B cell (primary cell): ENCODE measurements around the gene PIWIL4. TPM values are rescaled to one million over a fixed set of nuclear protein-coding genes. Genes with fewer than 3 reads are reported as not detected.

Experiments used
- ATAC-seq: fragments of 200-7000 bp; cut with Tn5 transposase; one replicate; pipeline ENCODE4 v1.10.0; 2021; ENCODE audit warnings: low read depth, mild to moderate bottlenecking, moderate number of reproducible peaks, moderate library complexity
- CTCF ChIA-PET: fragments of 350-600 bp; sonication (Branson Sonifier 250); formaldehyde crosslinking; loops from one replicate; lab custom pipeline; 2021; ENCODE audit warnings: antibody characterized with exemption, inconsistent platforms; lab: Charles Lee
- POLR2A ChIA-PET: fragments of 350-600 bp; sonication (Branson Sonifier 250); formaldehyde crosslinking; loops from one replicate; lab custom pipeline; 2021; ENCODE audit warnings: antibody characterized with exemption; lab: Charles Lee
- DNase-seq: peaks from one replicate; pipeline ENCODE4 v3.0.0; 2013
- H2AFZ ChIP-seq: 2 replicates; pipeline ENCODE4 v1.6.1; 2012; ENCODE audit warnings: mild to moderate bottlenecking, low read depth, low read length; ENCODE audit not compliant: insufficient read depth, poor library complexity, severe bottlenecking
- H3K27ac ChIP-seq, 2 donors: 1 replicate in 1 of 2; 2 replicates in 1 of 2; pipeline ENCODE4 v1.5.1; 2012 to 2013; ENCODE audit warnings: low read length in 2 of 2, mild to moderate bottlenecking in 2 of 2, moderate library complexity in 1 of 2
- H3K27me3 ChIP-seq, 4 experiments: fragments of 200-600 bp in 1 of 4; sonication (generic) in 1 of 4; replicated peaks in 1 of 4; 1 replicate in 2 of 4; 2 replicates in 2 of 4; pipeline versions ENCODE4 v1.6.1 to v1.7.0; 2013 to 2016; ENCODE audit warnings: low read length in 3 of 4, mild to moderate bottlenecking in 2 of 4, mixed read lengths in 1 of 4, moderate library complexity in 1 of 4; ENCODE audit not compliant: insufficient read depth in 4 of 4, control insufficient read depth in 3 of 4; ENCODE audit errors: control extremely low read depth in 1 of 4
- H3K36me3 ChIP-seq, 2 experiments: replicated peaks in 1 of 2; 1 replicate in 1 of 2; 2 replicates in 1 of 2; pipeline versions ENCODE4 v1.6.1 to v1.7.1; 2013; ENCODE audit warnings: low read length in 1 of 2; ENCODE audit not compliant: insufficient read depth in 2 of 2, control insufficient read depth in 1 of 2; ENCODE audit errors: control extremely low read depth in 1 of 2, extremely low read depth in 1 of 2
- H3K4me1 ChIP-seq, 2 donors: fragments of 200-600 bp in 1 of 2; sonication (generic) in 1 of 2; 1 replicate in 1 of 2; 2 replicates in 1 of 2; pipeline versions ENCODE4 v1.5.1 to v1.6.1; 2013 to 2017; ENCODE audit warnings: low read length in 2 of 2; ENCODE audit not compliant: control insufficient read depth in 2 of 2, insufficient read depth in 2 of 2
- H3K4me2 ChIP-seq: replicated peaks from 2 replicates; pipeline ENCODE3; 2012; ENCODE audit warnings: mild to moderate bottlenecking, low read depth, low read length; ENCODE audit not compliant: poor library complexity, severe bottlenecking
- H3K4me3 ChIP-seq, 5 experiments: fragments of 200-600 bp in 1 of 5; sonication (generic) in 1 of 5; 1 replicate in 3 of 5; 2 replicates in 2 of 5; pipeline versions ENCODE4 v1.5.1 to v1.7.0; 2011 to 2016; ENCODE audit warnings: low read length in 4 of 5, mild to moderate bottlenecking in 4 of 5, low read depth in 2 of 5, control low read depth in 1 of 5, moderate library complexity in 1 of 5; ENCODE audit not compliant: insufficient read depth in 1 of 5; ENCODE audit errors: control extremely low read depth in 1 of 5, extremely low read depth in 1 of 5
- H3K79me2 ChIP-seq: fragments of 200-600 bp; sonication (generic); one replicate; pipeline ENCODE4 v1.6.0; 2016; ENCODE audit warnings: low read length; ENCODE audit not compliant: control insufficient read depth, insufficient read depth
- H3K9ac ChIP-seq: fragments of 200-600 bp; sonication (generic); 2 replicates; pipeline ENCODE4 v1.6.1; 2017; ENCODE audit warnings: mild to moderate bottlenecking, low read length, moderate library complexity
- H3K9me3 ChIP-seq, 3 donors: one replicate each; pipeline versions ENCODE4 v1.6.1 to v1.7.1; 2013; ENCODE audit warnings: low read length in 2 of 3; ENCODE audit not compliant: control insufficient read depth in 2 of 3, insufficient read depth in 1 of 3; ENCODE audit errors: control extremely low read depth in 1 of 3
- H4K20me1 ChIP-seq: 2 replicates; pipeline ENCODE4 v1.6.0; 2012; ENCODE audit warnings: mild to moderate bottlenecking, low read length; ENCODE audit not compliant: insufficient read depth, control insufficient read depth, poor library complexity, severe bottlenecking
- H3K27ac Mint-ChIP-seq: one replicate; pipeline ENCODE4 v1.8.0; 2021; ENCODE audit warnings: mixed read lengths
- H3K27me3 Mint-ChIP-seq: one replicate; pipeline ENCODE4 v1.8.0; 2021; ENCODE audit warnings: mixed read lengths
- H3K4me1 Mint-ChIP-seq: one replicate; pipeline ENCODE4 v1.8.0; 2021; ENCODE audit warnings: mixed read lengths
- H3K4me3 Mint-ChIP-seq: one replicate; pipeline ENCODE4 v1.8.0; 2021; ENCODE audit warnings: mixed read lengths
- H3K9me3 Mint-ChIP-seq: one replicate; pipeline ENCODE4 v1.8.0; 2022; ENCODE audit warnings: mixed read lengths; ENCODE audit not compliant: insufficient read depth
- EZH2 ChIP-seq: IDR thresholded peaks from 2 replicates; pipeline ENCODE4 v1.6.1; 2012; ENCODE audit warnings: borderline replicate concordance, low read depth, mild to moderate bottlenecking, moderate library complexity, low read length; ENCODE audit not compliant: insufficient read depth, poor library complexity, severe bottlenecking
- WGBS: methylation state at CpG from one replicate; pipeline ENCODE4 v1.1.5; 2013; ENCODE audit warnings: missing lambda C conversion rate; ENCODE audit not compliant: insufficient coverage; 5-methylcytosine and 5-hydroxymethylcytosine counted together
- intact Hi-C: fragments of 100-400 bp; cut with micrococcal nuclease; formaldehyde crosslinking; loops from one replicate; pipeline ENCODE4 v1.10.0; 2022
- polyA plus RNA-seq: library from polyadenylated mRNA; depleted of rRNA; stranded (reverse); fragments of >200 nt; gene quantifications from 2 replicates; pipeline ENCODE4 v1.2.3, GENCODE V29; 2012
- total RNA-seq, 2 donors: library from RNA; stranded (reverse); fragments of 120-200 nt in 1 of 2; gene quantifications; 1 replicate in 1 of 2; 2 replicates in 1 of 2; pipeline versions ENCODE4 v1.2.3 to v1.2.4, GENCODE V29; 2013 to 2022
- TF ChIP-seq, protein P1 (sequence below): fragments of 200-600 bp; IDR thresholded peaks from one replicate; pipeline ENCODE4 v1.8.0; 2022; ENCODE audit warnings: antibody characterized with exemption, mild to moderate bottlenecking

The PIWIL4 gene
- total and polyA plus RNA-seq, 2 donors (not counting 1 experiment from before 2014, with no cell fraction given), result 0.67 to 1.4 TPM

DNA sequence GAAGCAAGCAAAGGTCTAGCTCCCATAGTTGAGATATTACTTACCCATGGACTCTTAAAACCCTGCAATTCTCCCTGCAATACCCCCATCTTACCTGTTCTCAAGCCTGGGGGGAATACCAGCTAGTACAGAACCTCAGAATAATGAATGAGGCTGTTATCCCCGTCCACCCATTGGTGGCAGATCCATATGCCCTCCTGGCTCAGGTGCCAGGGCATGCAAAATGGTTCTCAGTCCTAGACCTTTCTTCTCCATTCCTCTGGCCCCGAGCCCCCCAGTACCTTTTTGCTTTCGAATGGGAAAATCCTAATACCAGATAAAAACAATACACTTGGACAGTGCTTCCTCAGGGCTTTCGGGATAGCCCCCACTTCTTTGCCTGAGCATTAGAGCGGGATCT is 86.4 kb downstream of the PIWIL4 start:
- H3K9me3 ChIP-seq, result no peaks in the 10 kb centered on the region
- no peaks in the 10 kb centered on the region for H4K20me1 ChIP-seq
- H3K4me2 ChIP-seq, result no peak overlapping the region
- H3K27ac ChIP-seq, result no peak overlapping the region
- no peak overlapping the region for H3K27ac Mint-ChIP-seq
- H3K4me1 Mint-ChIP-seq, result no peaks in the 10 kb centered on the region
- ChIA-PET POLR2A (no interaction called here), CTCF (no interaction called here)
- peaks cover 0 to 4% (median 0%) of the 10 kb centered on the region in 4 experiments for H3K27me3 ChIP-seq
- H3K4me3 Mint-ChIP-seq, result no peak overlapping the region
- TF ChIP-seq EZH2, result no peak
- TF ChIP-seq, protein P1, sequence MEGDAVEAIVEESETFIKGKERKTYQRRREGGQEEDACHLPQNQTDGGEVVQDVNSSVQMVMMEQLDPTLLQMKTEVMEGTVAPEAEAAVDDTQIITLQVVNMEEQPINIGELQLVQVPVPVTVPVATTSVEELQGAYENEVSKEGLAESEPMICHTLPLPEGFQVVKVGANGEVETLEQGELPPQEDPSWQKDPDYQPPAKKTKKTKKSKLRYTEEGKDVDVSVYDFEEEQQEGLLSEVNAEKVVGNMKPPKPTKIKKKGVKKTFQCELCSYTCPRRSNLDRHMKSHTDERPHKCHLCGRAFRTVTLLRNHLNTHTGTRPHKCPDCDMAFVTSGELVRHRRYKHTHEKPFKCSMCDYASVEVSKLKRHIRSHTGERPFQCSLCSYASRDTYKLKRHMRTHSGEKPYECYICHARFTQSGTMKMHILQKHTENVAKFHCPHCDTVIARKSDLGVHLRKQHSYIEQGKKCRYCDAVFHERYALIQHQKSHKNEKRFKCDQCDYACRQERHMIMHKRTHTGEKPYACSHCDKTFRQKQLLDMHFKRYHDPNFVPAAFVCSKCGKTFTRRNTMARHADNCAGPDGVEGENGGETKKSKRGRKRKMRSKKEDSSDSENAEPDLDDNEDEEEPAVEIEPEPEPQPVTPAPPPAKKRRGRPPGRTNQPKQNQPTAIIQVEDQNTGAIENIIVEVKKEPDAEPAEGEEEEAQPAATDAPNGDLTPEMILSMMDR, result no peak
- ATAC-seq (no peak), DNase-seq (no peak)
- H3K9ac ChIP-seq, result no peak overlapping the region
- no peaks in the 10 kb centered on the region for H3K36me3 ChIP-seq
- no peak overlapping the region for H2AFZ ChIP-seq
- no peaks in the 10 kb centered on the region for H3K79me2 ChIP-seq
- intact Hi-C loops, result no loop called here
- 67% methylated on average over 2 of the region's 5 CpGs for WGBS
- H3K4me1 ChIP-seq, result no peaks in the 10 kb centered on the region
- H3K9me3 Mint-ChIP-seq, result no peaks in the 10 kb centered on the region
- no peak overlapping the region for H3K4me3 ChIP-seq
- H3K27me3 Mint-ChIP-seq, result peaks cover 21% of the 10 kb centered on the region

DNA sequence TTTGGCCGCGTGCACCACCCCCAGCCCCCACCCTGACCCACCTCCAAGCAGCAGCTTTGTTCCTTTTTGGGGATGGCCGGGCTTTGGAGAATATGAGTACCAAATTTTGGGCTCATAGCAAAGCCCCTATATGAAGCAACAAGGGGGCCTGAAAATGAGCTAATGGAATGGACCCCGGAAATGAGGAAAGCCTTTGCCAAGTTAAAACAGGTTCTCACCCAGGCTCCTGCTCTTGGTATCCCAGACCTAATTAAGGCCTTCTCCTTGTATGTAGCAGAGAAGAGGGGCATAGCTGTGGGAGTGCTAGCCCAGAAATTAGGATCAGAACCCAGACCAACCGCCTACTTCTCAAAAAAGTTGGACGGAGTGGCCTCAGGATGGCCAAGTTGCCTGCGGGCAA is 87.0 kb downstream of the PIWIL4 start:
- Mint-ChIP-seq H3K4me1 (no peaks in the 10 kb centered on the region), H3K27ac (no peak overlapping the region), H3K9me3 (no peaks in the 10 kb centered on the region), H3K4me3 (no peak overlapping the region), H3K27me3 (peaks cover 21% of the 10 kb centered on the region)
- Histone ChIP-seq H4K20me1 (no peaks in the 10 kb centered on the region), H3K36me3 (no peaks in the 10 kb centered on the region), H3K27me3 (peaks cover 0 to 4% (median 0%) of the 10 kb centered on the region in 4 experiments), H3K27ac (no peak overlapping the region), H3K79me2 (no peaks in the 10 kb centered on the region), H3K4me2 (no peak overlapping the region), H3K9ac (no peak overlapping the region), H3K4me1 (no peaks in the 10 kb centered on the region), H3K9me3 (no peaks in the 10 kb centered on the region), H2AFZ (no peak overlapping the region), H3K4me3 (no peak overlapping the region)
- ATAC-seq, result no peak
- intact Hi-C loops, result no loop called here
- 94% methylated on average over 5 of the region's 7 CpGs for WGBS
- TF ChIP-seq, protein P1, result no peak
- CTCF ChIA-PET, result no interaction called here
- DNase-seq, result no peak
- POLR2A ChIA-PET, result no interaction called here
